ENCODE data around the gene RAPGEF6. TPM values are rescaled to one million over a fixed set of nuclear protein-coding genes. Genes with fewer than 3 reads are reported as not detected.
A peak's percentile ranks its signal among the peaks of the same experiment; 100 is the strongest.

RAPGEF6 gene
- total RNA-seq, 1 donor: 15.6 TPM

DNA sequence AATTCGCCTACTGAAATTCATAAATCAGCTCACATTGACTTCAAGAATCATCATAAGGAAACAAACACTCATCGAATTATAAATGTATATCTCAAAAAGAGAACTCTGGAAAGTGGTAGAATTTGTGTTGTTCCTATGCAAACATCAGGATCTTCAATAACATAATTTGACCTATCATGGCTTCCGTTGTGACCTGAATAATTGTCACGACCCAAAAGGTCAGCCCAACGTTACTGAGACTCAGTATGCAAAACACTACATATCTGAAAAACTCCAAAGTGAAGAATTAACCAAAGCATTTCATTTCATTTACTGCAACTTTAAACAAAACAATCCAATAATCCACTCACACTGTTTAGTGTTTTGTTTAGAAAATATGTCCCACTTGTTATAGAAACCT is 1.2 kb downstream of the RAPGEF6 start:
- peaks cover 61% of the 10 kb centered on the region for H3K79me2 ChIP-seq (ENCODE audit: insufficient read depth, low read length)
- peaks cover 36% of the 10 kb centered on the region for H3K4me1 ChIP-seq (ENCODE audit: insufficient read depth, low read length)
- peak overlapping the region; percentile 97 for H2AFZ ChIP-seq (ENCODE audit: low read length)
- peaks cover 3% of the 10 kb centered on the region for H4K20me1 ChIP-seq (ENCODE audit: insufficient read depth, low read length)
- TF ChIP-seq, protein P1, sequence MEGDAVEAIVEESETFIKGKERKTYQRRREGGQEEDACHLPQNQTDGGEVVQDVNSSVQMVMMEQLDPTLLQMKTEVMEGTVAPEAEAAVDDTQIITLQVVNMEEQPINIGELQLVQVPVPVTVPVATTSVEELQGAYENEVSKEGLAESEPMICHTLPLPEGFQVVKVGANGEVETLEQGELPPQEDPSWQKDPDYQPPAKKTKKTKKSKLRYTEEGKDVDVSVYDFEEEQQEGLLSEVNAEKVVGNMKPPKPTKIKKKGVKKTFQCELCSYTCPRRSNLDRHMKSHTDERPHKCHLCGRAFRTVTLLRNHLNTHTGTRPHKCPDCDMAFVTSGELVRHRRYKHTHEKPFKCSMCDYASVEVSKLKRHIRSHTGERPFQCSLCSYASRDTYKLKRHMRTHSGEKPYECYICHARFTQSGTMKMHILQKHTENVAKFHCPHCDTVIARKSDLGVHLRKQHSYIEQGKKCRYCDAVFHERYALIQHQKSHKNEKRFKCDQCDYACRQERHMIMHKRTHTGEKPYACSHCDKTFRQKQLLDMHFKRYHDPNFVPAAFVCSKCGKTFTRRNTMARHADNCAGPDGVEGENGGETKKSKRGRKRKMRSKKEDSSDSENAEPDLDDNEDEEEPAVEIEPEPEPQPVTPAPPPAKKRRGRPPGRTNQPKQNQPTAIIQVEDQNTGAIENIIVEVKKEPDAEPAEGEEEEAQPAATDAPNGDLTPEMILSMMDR (IDR thresholded peaks at IDR 0.05; ENCODE audit: extremely low read depth, low read depth, low read length): no peak
- no peaks in the 10 kb centered on the region for H3K36me3 ChIP-seq (ENCODE audit: insufficient read depth, low read length)
- peak overlapping the region; percentile 96 for H3K27ac ChIP-seq (ENCODE audit: low read depth, low read length)
- no peaks in the 10 kb centered on the region for H3K9me3 ChIP-seq (ENCODE audit: low read depth, low read length)
- no peak for DNase-seq (ENCODE audit: insufficient read length, low spot score, missing footprints)
- peak overlapping the region; percentile 99 for H3K4me3 ChIP-seq (ENCODE audit: insufficient read depth, low read length)
- H3K27me3 ChIP-seq (ENCODE audit: insufficient read depth, low read length): no peaks in the 10 kb centered on the region
- H3K4me2 ChIP-seq (ENCODE audit: insufficient read depth, low read length): peak overlapping the region; percentile 94

DNA sequence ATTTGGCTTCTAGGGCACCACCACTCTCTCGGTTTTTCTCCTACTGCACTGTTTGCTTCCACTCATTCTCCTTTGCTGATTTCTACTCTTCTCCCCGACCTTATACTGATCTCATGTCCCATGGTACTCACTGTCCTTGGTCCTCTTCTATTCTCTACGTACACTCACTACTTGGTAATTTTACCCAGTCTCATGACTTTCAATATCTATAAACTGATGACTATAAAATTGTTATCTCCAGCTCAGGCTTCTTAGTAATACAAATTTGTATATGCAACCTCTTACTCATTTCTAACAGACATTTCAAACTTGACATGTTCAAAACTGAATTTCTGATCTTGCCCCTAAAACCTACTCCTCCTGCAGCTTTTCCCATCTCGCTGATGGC is 4.1 kb downstream of the RAPGEF6 start:
- H3K36me3 ChIP-seq (ENCODE audit: insufficient read depth, low read length): no peaks in the 10 kb centered on the region
- DNase-seq (ENCODE audit: insufficient read length, low spot score, missing footprints): peak; percentile 15
- peaks cover 49% of the 10 kb centered on the region for H3K4me1 ChIP-seq (ENCODE audit: insufficient read depth, low read length)
- peak overlapping the region; percentile 62 for H3K27ac ChIP-seq (ENCODE audit: low read depth, low read length)
- H4K20me1 ChIP-seq (ENCODE audit: insufficient read depth, low read length): peaks cover 3% of the 10 kb centered on the region
- H3K9me3 ChIP-seq (ENCODE audit: low read depth, low read length): no peaks in the 10 kb centered on the region
- peak overlapping the region; percentile 47 for H3K4me2 ChIP-seq (ENCODE audit: insufficient read depth, low read length)
- H3K4me3 ChIP-seq (ENCODE audit: insufficient read depth, low read length): no peak overlapping the region
- H2AFZ ChIP-seq (ENCODE audit: low read length): no peak overlapping the region
- H3K27me3 ChIP-seq (ENCODE audit: insufficient read depth, low read length): no peaks in the 10 kb centered on the region
- H3K79me2 ChIP-seq (ENCODE audit: insufficient read depth, low read length): peaks cover 90% of the 10 kb centered on the region
- TF ChIP-seq, protein P1 (IDR thresholded peaks at IDR 0.05; ENCODE audit: extremely low read depth, low read depth, low read length): no peak

DNA sequence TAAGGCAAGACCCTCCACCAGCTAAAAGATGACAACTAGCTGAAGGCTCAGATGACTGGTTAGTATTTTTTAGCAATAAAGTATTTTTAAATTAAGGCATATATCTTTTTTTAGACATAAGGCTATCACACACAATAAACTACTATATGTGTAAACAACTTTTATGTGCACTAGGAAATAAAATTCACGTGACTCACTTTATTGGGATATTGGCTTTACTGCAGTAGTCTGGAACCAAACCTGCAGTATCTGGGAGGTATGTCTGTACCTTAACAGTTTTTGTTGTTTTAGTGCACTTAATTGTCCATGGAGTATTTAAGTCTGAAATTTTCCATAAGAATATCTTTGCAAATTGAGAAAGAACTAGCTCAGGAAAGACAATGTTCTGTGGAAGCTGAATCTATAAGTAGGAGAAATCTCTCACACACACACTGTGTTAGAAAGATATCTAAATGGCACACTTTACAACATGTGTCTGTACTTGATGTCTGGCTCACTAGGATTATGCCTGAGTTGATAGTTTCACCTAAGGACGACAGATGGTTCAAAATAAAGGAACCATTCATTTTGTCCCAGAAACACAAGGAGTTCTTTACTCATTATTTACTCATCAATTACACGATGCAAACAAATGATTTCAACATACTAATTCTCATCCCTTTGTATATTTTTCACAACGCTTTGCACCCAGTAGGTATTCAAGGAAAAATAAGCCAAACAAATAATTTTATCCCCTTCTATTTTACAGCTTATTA is 4.6 kb downstream of the RAPGEF6 start:
- peaks cover 47% of the 10 kb centered on the region for H3K4me1 ChIP-seq (ENCODE audit: insufficient read depth, low read length)
- H3K4me2 ChIP-seq (ENCODE audit: insufficient read depth, low read length): peak overlapping the region; percentile 47
- no peaks in the 10 kb centered on the region for H3K36me3 ChIP-seq (ENCODE audit: insufficient read depth, low read length)
- H4K20me1 ChIP-seq (ENCODE audit: insufficient read depth, low read length): peaks cover 3% of the 10 kb centered on the region
- no peaks in the 10 kb centered on the region for H3K27me3 ChIP-seq (ENCODE audit: insufficient read depth, low read length)
- no peaks in the 10 kb centered on the region for H3K9me3 ChIP-seq (ENCODE audit: low read depth, low read length)
- no peak for DNase-seq (ENCODE audit: insufficient read length, low spot score, missing footprints)
- H3K4me3 ChIP-seq (ENCODE audit: insufficient read depth, low read length): no peak overlapping the region
- H2AFZ ChIP-seq (ENCODE audit: low read length): no peak overlapping the region
- peaks cover 95% of the 10 kb centered on the region for H3K79me2 ChIP-seq (ENCODE audit: insufficient read depth, low read length)
- peak overlapping the region; percentile 62 for H3K27ac ChIP-seq (ENCODE audit: low read depth, low read length)
- TF ChIP-seq, protein P1 (IDR thresholded peaks at IDR 0.05; ENCODE audit: extremely low read depth, low read depth, low read length): no peak

DNA sequence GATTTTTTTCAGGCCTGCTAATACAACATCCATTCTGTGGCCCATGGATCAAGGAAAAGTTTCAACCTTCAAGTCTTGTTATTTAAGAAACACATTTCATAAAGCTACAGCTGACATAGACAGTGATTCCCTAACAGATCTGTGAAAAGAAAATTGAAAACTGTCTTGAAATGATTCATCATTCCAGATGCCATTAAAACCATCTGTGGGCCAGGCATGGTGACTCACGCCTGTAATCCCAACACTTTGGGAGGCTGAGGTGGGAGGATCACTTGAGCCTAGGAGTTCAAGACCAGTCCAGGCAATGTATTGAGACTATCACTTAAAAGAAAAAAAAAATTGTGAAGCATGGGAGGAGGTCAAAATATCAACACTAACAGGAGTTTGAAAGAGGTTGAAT is 6.0 kb downstream of the RAPGEF6 start:
- Histone ChIP-seq H3K27ac (ENCODE audit: low read depth, low read length) (peak overlapping the region; percentile 59), H3K79me2 (ENCODE audit: insufficient read depth, low read length) (peaks cover 99% of the 10 kb centered on the region), H3K4me2 (ENCODE audit: insufficient read depth, low read length) (peak overlapping the region; percentile 15), H4K20me1 (ENCODE audit: insufficient read depth, low read length) (peaks cover 1% of the 10 kb centered on the region), H3K9me3 (ENCODE audit: low read depth, low read length) (no peaks in the 10 kb centered on the region), H3K4me3 (ENCODE audit: insufficient read depth, low read length) (no peak overlapping the region), H3K4me1 (ENCODE audit: insufficient read depth, low read length) (peaks cover 47% of the 10 kb centered on the region), H2AFZ (ENCODE audit: low read length) (no peak overlapping the region), H3K36me3 (ENCODE audit: insufficient read depth, low read length) (no peaks in the 10 kb centered on the region), H3K27me3 (ENCODE audit: insufficient read depth, low read length) (no peaks in the 10 kb centered on the region)
- TF ChIP-seq, protein P1 (IDR thresholded peaks at IDR 0.05; ENCODE audit: extremely low read depth, low read depth, low read length): no peak
- DNase-seq (ENCODE audit: insufficient read length, low spot score, missing footprints): no peak

All from osteoblast (primary cell).